ENCODE data around the gene NR3C2.
"Not testable (repeated sequence)": the region's sequence is repeated elsewhere in the genome, so short reads cannot be mapped to it uniquely, and the experiment has no call there.

Gene NR3C2

GRCh38 chr4:148211533-148211932 lies 230.7 kb downstream of the NR3C2 start:
- no peak for DNase-seq

GRCh38 chr4:148210661-148211060 lies 231.6 kb downstream of the NR3C2 start:
- DNase-seq = no peak

DNA sequence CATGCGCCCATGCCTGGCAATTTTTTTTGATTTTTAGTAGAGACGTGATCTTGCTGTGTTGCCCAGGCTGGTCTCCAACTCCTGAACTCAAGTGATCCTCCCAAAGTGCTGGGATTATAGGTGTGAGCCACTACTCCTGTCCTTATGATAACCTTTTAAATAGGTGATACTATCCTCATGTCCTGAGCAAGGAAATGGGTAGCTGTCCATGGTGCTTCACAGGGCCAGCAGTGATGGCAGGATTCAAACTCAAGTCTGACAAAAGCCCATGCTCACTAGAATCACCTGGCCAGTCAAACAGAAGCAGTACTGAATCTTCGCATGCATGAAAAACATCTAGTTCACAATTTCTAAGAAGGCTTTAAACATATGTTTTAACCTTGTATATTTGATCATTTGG lies 235.1 kb downstream of the NR3C2 start:
- DNase-seq = no peak

DNA sequence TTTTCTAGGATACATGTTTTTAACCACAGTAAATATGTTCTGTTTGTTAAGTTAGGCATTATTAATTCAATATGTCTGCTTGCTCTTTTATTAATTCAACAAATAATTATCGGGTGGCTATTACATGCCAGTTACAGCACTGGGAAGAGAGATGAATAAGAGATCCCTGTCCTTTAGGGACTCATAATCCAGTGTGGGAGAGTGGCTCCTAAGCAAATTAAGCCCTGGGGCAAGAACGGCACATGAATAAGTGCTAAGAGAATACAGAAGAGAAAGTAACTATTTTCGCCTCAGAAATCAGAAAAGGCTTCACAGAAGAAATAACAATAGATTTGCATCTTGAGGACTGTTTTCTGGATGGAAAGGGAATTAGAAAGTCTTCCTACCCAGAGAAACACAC lies 236.7 kb downstream of the NR3C2 start:
- no peak for DNase-seq

GRCh38 chr4:148204892-148205291 lies 237.3 kb downstream of the NR3C2 start:
- no peak for DNase-seq

- no peak for DNase-seq
Observed at GRCh38 chr4:148204171-148204570, 238.0 kb downstream of the NR3C2 start.

DNA sequence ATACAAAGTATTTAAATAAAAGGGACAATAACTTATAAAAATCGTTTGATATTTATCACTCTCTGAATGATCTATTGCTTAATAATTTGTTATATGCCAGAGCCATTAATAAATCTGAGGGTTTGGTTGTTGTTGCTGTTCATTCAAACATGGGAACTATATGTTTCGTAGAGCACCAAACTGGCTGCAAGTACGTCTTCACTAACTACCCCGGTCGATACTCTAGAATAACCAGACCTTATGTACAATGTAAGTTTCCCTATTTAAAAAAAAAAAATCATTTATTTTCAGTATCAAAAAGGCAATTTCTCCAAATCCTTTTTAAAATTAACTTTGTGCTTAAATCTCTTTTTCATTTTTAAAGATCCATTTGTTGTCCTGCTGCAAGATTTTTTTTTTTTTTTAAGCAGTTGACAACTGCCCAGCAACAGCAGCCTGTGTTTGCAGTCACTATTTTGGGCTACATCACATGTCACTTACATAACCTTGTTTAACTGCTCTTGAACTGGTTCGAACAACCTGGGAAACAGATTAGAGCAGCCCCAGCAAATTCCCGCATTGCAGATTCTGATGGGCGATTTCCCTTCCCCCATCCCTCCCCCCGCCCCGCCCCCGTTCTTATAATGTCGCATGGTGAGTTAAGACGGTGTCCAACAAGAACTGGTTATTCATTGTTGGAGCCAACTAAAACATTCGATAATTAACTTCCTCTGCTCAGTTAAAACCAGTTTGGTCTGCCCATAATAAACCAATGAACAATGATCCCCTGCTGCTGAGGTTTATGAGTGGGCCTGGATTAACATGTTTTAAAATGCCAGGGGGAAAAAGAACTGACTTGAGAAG lies 238.9 kb downstream of the NR3C2 start:
- no peak for DNase-seq

DNA sequence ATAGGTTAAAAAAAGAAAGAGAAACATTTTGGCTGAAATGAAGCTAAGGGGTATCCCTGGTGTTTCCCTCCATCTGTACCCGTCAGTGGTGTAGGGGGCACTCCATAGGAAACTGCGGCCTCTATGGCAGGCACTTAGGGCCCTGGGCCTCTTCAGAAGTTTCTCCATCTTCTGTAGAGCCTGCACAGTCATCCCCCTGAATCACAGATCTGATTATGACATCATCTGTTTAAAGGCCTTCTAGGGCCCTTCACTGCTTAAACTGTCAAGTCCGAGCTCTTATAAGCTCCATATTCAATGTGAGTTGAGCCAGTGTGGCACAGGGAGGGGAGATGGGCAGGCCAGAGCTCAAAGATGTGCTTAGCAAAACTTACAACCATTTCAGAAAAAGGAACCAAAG lies 241.3 kb downstream of the NR3C2 start:
- DNase-seq = no peak

DNA sequence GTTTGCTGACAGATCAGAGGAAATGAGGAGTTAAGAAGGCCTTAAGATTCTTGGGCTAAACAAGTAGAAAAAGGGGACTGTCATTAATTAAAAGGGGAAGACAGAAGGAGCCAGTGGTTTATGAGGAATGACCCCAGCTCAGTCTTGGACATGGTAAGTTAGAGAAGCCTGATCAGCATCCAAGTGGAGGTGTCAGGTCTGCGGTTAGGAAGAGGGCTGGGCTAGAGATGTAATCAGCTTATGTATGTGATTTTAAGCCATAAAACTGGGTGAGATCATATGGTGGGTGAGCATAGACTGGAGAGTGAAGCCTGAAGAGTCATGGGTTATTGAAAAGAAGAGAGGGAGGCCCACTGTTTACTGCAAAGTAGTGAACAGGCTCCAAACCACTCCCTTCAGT lies 246.1 kb downstream of the NR3C2 start:
- DNase-seq = no peak

- DNase-seq = no peak
Observed at GRCh38 chr4:148192526-148192925, 249.7 kb downstream of the NR3C2 start.

DNA sequence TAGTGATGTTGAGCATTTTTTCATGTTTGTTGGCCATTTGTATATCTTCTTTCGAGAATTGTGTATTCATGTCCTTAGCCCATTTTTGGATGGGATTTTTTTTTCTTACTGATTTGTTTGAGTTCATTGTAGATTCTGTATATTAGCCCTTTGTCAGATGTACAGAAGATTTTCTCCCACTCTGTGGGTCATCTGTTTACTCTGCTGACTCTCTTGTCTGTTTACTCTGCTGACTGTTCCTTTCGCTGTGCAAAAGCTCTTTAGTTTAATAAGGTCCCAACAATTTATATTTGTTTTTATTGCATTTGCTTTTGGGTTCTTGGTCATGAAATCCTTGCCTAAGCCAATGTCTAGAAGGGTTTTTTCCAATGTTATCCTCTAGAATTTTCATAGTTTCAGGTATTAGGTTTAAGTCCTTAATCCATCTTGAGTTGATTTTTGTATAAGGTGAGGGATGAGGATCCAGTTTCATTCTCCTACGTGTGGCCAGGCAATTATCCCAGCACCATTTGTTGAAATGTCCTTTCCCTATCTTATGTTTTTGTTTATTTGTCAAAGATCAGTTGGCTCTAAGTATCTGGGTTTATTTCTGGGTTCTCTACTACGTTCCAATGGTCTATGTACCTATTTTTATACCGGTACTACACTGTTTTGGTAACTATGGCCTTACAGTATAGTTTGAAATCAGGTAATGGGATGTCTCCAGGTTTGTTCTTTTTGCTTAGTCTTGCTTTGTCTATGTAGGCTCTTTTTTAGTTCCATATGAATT lies 254.6 kb downstream of the NR3C2 start:
- not testable (repeated sequence) for DNase-seq

GRCh38 chr4:148184922-148185321 lies 257.3 kb downstream of the NR3C2 start:
- no peak for DNase-seq

DNA sequence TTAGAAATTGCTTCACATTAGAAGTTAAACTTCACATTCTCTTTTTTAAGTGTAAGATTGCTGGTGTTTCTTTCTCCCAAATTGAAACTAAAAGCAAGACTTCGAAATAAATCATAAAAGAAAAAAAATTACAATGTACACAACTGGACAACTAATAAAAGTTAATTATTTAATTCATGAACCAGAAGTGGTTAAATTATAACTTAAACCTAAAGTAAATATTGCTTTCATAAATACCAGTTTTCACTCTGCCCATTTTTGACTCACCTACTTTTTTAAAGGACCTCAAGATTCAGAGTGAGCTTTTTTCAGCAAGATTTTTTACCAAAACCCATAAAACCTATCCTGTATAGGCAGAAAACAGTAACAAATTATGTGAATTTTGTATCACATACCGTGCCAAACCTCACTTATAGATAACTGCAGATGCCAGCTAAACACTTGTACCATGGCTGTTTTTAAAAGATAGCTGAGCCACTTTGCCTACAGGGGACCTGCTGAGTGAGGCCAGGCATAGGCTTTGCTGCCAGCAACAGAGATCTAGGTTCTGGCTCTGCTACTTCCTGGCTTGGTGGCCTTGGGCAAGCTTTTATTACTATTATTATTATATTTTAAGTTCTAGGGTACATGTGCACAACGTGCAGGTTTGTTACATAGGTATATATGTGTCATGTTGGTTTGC lies 259.8 kb downstream of the NR3C2 start:
- DNase-seq = no peak

DNA sequence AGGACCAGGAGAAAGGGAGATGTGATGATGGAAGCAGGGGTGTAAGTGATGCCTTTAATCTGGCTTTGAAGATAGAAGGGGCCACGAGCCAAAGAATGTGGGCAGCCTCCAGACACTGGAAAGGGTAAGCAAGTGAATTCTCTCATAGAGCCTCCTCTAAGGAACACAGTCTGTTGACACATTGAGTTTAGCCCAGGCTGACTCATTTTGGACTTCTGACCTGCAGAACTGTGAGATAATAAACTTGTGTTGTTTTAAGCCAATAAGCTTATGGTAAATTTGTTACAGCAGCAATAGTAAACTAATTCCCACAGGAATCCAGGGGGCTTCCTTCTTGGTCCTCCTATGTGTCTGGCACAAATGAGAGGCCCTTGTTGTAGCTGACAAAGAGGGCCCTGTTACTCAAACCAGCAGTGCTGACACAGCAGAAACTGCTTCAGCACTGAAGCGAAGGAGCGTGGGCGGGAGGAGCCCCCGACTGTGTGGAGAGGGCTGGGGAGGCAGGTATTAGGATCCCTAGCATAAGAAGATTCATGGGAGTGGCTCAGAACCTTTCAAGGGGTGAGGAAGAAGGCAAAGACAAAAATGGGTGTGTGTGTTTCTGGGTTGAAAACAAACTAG lies 268.7 kb downstream of the NR3C2 start:
- no peak for DNase-seq

- no peak for DNase-seq
Observed at GRCh38 chr4:148171596-148171995, 270.6 kb downstream of the NR3C2 start.

GRCh38 chr4:148170408-148171365 lies 271.5 kb downstream of the NR3C2 start:
- DNase-seq = no peak

DNA sequence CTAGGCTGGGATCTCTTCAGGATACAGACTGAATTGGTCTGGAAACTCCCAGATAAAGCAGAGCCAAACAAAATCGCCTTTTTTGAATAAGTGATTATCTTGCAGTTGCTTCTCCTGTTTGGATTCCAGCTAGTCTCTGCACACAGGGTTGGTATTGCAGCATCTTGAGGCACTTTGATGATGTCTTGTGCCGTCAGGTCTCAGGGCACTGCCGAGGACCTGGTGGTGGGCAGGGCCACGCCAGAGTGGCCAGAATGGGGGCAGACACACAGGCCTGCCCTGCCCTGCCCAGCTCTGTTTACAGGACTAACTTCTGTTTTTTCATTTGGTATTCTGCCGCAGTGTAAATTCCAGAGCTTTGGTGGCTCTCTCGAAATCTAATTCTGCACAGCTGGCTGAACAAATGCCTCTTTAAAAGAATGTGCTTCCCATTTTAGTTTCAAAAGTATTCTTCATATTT lies 276.1 kb downstream of the NR3C2 start:
- DNase-seq = no peak

GRCh38 chr4:148164557-148164956 lies 277.7 kb downstream of the NR3C2 start:
- DNase-seq = no peak

- DNase-seq = no peak
Observed at GRCh38 chr4:148162991-148163390, 279.2 kb downstream of the NR3C2 start.

- no peak for DNase-seq
Observed at GRCh38 chr4:148162519-148162918, 279.7 kb downstream of the NR3C2 start.

DNA sequence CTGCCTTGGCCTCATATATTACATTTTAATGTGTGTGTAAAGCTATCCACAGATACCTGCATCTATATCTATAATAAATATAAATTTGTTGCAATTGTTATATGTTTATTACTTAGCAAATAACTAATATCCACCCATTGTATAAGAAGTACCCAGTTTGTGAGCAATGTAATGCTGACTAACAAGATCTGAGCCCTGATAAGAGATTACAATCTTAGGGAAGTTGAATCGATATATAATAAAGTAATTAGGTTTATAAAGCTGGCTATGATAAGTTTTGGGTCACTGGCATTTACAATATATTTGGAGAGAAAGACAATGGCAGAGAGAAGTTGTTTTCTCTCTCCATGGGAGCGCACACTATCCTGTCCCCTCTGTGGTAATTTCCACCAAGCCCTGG lies 280.6 kb downstream of the NR3C2 start:
- DNase-seq = no peak

DNA sequence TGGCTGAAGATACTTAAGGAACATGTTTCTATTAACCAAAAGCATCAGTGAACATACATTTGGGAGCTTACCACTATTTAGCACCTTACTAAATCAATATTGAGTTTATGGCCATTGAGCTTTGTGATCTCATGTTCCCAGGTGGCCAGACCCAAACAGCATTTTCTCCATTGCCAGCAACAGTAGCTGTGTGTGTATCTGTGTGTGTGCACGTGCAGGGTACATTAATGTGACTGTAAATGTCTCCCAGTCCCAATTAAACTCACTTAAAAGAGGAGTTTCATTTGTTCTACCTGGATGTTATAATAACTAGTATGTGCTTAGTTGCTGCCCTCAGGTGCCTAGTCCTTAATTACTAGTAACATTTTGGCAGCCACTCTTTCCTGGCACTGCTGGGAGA lies 282.4 kb downstream of the NR3C2 start:
- DNase-seq = no peak

Data from activated T-cell treated with anti-CD3 and anti-CD28 coated beads for 4 hours (primary cell).